Measurements from ENCODE around the gene SLC7A1. TPM values are rescaled to one million over a fixed set of nuclear protein-coding genes. Genes with fewer than 3 reads are reported as not detected.

SLC7A1 gene
- total RNA-seq, 6 donors from 2014 or later, result 2.1 to 38.0 (median 21.5) TPM

DNA sequence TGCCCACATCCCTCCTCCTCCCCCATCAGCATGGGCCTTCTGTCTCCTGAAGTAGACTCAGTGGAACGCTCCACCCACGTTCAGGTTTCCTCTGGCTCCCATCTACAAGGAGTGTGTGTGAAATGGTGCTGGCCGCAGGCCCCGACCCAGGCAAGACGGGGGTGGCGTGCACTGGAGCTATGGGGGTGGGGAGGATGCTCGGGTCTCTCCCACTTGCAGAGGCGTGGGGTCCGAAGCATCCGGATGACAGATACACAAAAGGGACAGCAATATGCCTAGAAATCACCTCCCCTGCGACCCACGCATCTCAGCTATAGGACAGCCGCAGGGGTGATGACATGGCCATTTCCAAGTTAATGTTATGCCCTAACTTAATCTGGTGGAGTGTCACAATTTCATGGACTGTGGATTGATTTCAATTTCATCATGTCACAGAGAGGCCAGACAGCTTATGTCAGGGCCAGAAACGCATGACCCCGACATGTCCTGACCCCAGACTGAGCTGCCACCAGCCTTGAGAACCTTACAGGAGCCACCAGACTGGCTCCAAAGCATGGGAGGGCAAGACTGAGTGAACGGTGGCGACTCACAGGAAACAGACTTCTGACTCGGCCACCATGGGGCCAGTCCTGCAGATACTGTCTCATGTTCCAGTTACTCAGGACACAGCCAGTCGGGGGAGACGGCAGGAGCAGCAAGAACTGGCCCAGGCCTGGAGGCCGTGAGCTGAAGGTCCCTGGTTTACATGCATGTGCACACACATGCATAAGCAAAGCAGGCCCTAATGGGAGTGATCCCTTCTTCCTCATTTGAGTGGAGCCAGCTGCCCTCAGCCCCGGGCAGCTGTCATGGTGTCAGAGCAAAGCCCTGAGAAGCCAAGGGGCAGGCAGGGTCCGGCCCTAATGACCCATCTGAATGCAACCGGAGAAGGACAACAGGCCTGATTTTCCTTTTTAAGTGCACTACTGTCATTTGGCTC, 82.2 kb downstream of the SLC7A1 start:
- no peaks in the 10 kb centered on the region for H3K27me3 ChIP-seq
- H3K4me1 ChIP-seq, result peaks cover 0 to under 1% (median 0%) of the 10 kb centered on the region in 4 donors
- no peaks in the 10 kb centered on the region for H3K9me3 ChIP-seq
- H3K36me3 ChIP-seq, result peaks cover 0 to 26% (median 18%) of the 10 kb centered on the region in 4 donors
- H3K27ac ChIP-seq, result no peak overlapping the region
- DNase-seq (no peak), ATAC-seq (ENCODE audit: low FRiP score in 2 of 2) (no peak)
- TF ChIP-seq, protein P1, sequence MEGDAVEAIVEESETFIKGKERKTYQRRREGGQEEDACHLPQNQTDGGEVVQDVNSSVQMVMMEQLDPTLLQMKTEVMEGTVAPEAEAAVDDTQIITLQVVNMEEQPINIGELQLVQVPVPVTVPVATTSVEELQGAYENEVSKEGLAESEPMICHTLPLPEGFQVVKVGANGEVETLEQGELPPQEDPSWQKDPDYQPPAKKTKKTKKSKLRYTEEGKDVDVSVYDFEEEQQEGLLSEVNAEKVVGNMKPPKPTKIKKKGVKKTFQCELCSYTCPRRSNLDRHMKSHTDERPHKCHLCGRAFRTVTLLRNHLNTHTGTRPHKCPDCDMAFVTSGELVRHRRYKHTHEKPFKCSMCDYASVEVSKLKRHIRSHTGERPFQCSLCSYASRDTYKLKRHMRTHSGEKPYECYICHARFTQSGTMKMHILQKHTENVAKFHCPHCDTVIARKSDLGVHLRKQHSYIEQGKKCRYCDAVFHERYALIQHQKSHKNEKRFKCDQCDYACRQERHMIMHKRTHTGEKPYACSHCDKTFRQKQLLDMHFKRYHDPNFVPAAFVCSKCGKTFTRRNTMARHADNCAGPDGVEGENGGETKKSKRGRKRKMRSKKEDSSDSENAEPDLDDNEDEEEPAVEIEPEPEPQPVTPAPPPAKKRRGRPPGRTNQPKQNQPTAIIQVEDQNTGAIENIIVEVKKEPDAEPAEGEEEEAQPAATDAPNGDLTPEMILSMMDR (IDR thresholded peaks at IDR 0.05), result no peak
- TF ChIP-seq POLR2A (IDR thresholded peaks at IDR 0.05) (no peak), POLR2AphosphoS5 (IDR thresholded peaks at IDR 0.05) (no peak), EP300 (IDR thresholded peaks at IDR 0.05) (no peak)
- WGBS, 2 donors, result 87 to 92% methylated on average over 15 to 24 of the region's 24 CpGs
- H3K4me3 ChIP-seq, result no peak overlapping the region

DNA sequence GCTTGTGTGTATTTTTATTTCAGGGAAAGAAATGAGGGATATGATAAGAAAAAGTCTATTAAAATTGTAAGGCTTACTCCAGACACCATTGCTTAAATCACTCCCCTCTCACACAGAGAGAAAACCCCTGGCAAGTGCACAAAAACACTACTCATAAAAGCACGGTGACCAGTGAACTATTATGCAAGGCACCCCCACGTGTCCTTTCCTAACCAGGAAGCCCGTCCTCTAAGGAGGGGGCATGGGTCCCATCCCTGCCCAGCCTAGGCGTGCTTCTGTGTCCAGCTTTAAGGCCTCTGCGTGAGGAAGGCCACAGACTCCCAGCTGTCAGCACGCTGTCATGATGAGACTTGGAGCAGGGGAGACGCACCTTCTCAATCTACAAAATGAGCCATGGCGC, 83.5 kb downstream of the SLC7A1 start:
- Histone ChIP-seq H3K4me3 (no peak overlapping the region), H3K4me1 (peaks cover 0 to 5% (median 0%) of the 10 kb centered on the region in 4 donors), H3K27ac (no peak overlapping the region), H3K9me3 (no peaks in the 10 kb centered on the region), H3K36me3 (peaks cover 0 to 25% (median 15%) of the 10 kb centered on the region in 4 donors), H3K27me3 (no peaks in the 10 kb centered on the region)
- DNase-seq (no peak), ATAC-seq (ENCODE audit: low FRiP score in 2 of 2) (peak in 1 of 2 donors; percentile 40)
- TF ChIP-seq POLR2A (IDR thresholded peaks at IDR 0.05) (no peak), EP300 (IDR thresholded peaks at IDR 0.05) (no peak), POLR2AphosphoS5 (IDR thresholded peaks at IDR 0.05) (no peak)
- TF ChIP-seq, protein P1 (IDR thresholded peaks at IDR 0.05), result no peak
- 79 to 84% methylated on average over 6 to 8 of the region's 8 CpGs for WGBS, 2 donors

DNA sequence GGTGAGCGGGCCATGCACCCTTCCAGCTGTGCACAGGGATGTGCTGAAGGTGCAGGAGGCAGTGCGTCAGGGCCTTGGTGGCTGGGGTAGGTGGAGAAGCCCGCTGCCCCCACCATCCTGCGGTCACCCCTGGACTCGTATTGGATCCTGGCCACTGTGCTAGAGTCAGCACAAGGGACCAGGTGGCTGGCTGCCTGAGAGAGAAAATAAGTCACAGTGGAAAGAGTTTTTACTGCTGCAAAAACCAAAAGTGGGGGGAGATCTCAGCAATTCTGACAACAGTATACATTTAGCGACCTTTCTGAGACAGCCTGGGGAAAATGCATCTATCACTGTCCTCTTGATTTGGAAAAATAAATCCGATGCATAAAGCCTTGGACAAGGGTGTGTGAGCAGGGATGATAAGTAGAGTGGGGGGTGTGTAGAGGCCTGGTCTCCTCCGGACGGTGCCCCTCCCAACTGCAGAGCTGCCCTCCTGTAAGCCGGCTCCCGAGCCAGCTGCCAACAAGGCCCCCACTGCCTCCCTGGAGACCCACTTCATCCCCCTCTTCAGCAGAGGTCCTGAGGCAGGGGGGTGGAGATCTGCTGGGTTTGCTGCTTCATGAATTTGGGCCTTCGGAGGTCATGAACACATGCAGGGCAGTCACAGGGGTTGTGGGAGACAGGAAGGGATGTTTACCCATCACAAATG, 84.2 kb downstream of the SLC7A1 start:
- ATAC-seq (ENCODE audit: low FRiP score in 2 of 2) (no peak), DNase-seq (no peak)
- no peak overlapping the region for H3K4me3 ChIP-seq
- WGBS, 2 donors, result 84 to 88% methylated on average over 10 to 11 of the region's 12 CpGs
- H3K9me3 ChIP-seq, result no peaks in the 10 kb centered on the region
- H3K36me3 ChIP-seq, result peaks cover 0 to 21% (median 10%) of the 10 kb centered on the region in 4 donors
- TF ChIP-seq EP300 (IDR thresholded peaks at IDR 0.05) (no peak), POLR2AphosphoS5 (IDR thresholded peaks at IDR 0.05) (no peak), POLR2A (IDR thresholded peaks at IDR 0.05) (no peak)
- TF ChIP-seq, protein P1 (IDR thresholded peaks at IDR 0.05), result no peak
- H3K4me1 ChIP-seq, result peaks cover 0 to 5% (median 0%) of the 10 kb centered on the region in 4 donors
- no peak overlapping the region for H3K27ac ChIP-seq
- H3K27me3 ChIP-seq, result no peaks in the 10 kb centered on the region

DNA sequence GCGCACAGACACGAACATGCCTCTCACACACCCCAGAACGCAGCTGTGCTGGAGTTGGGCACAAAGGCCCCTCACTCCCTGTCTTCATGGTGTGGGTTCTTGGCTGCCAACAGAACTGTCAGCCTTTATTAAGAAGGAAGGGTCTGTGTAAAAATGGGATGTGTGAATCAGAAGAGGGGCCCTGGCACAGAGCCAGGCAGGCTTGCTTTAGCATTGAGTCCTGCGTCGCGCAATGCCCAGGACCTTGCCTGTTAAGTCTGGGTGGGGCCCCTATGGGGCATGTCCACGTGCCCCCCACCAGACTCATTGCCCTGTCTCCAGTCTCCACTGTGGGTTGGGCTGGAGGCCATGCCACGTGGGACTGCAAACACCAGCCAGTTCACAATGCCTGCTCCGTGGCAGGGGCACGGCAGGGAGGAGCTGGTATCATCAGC, 84.8 kb downstream of the SLC7A1 start:
- DNase-seq (no peak), ATAC-seq (ENCODE audit: low FRiP score in 2 of 2) (no peak)
- no peak overlapping the region for H3K4me3 ChIP-seq
- H3K9me3 ChIP-seq, result no peaks in the 10 kb centered on the region
- H3K27me3 ChIP-seq, result no peaks in the 10 kb centered on the region
- H3K4me1 ChIP-seq, result peaks cover 0 to 5% (median 0%) of the 10 kb centered on the region in 4 donors
- no peak for TF ChIP-seq POLR2AphosphoS5 (IDR thresholded peaks at IDR 0.05)
- no peak for TF ChIP-seq EP300 (IDR thresholded peaks at IDR 0.05)
- TF ChIP-seq POLR2A (IDR thresholded peaks at IDR 0.05), result no peak
- TF ChIP-seq, protein P1 (IDR thresholded peaks at IDR 0.05), result no peak
- 93 to 98% methylated on average over 6 to 10 of the region's 10 CpGs for WGBS, 2 donors
- H3K27ac ChIP-seq, result no peak overlapping the region
- peaks cover 0 to 20% (median 7%) of the 10 kb centered on the region in 4 donors for H3K36me3 ChIP-seq

All from upper lobe of left lung (tissue), 6 donors.